Left ventricle myocardium inferior (tissue), 1 donor: ENCODE results near the gene PPP4R1. TPM values are rescaled to one million over a fixed set of nuclear protein-coding genes. Genes with fewer than 3 reads are reported as not detected.

Source experiments
- DNase-seq: peaks from one replicate; pipeline ENCODE4 v3.0.0-alpha.2; 2020
- H3K27ac ChIP-seq: fragments of 200-600 bp; replicated peaks from 2 replicates; pipeline ENCODE4 v1.8.0; 2021
- H3K27me3 ChIP-seq: fragments of 200-600 bp; 2 replicates; pipeline ENCODE4 v1.8.0; 2021; ENCODE audit warnings: low read depth
- H3K36me3 ChIP-seq: fragments of 200-600 bp; 2 replicates; pipeline ENCODE4 v1.8.0; 2021
- H3K4me1 ChIP-seq: fragments of 200-600 bp; 2 replicates; pipeline ENCODE4 v1.8.0; 2021
- H3K4me3 ChIP-seq: fragments of 200-600 bp; 2 replicates; pipeline ENCODE4 v1.8.0; 2021; ENCODE audit warnings: mild to moderate bottlenecking, moderate library complexity
- H3K9me3 ChIP-seq: fragments of 200-600 bp; replicated peaks from 2 replicates; pipeline ENCODE4 v1.8.0; 2021
- CTCF ChIP-seq: fragments of 200-600 bp; IDR thresholded peaks from 2 replicates; pipeline ENCODE4 v1.8.0; 2021; ENCODE audit warnings: antibody characterized with exemption, mild to moderate bottlenecking, borderline replicate concordance
- intact Hi-C: fragments of 100-400 bp; cut with micrococcal nuclease; formaldehyde crosslinking; loops from one replicate; pipeline ENCODE4 v1.11.0; 2022
- total RNA-seq: library from RNA; stranded (reverse); fragmentation: NEBNext Ultra II Directional; extraction: Animal tissue kit (Norgen Biotek cat#: 25700); gene quantifications from one replicate; pipeline ENCODE4 v1.2.1, GENCODE V29; 2021
- donor health status: DM: no; HTN: yes; CAD: no; lungs with severe emphysema.

Gene PPP4R1
- total RNA-seq, 1 donor from 2014 or later: 53.5 TPM

DNA sequence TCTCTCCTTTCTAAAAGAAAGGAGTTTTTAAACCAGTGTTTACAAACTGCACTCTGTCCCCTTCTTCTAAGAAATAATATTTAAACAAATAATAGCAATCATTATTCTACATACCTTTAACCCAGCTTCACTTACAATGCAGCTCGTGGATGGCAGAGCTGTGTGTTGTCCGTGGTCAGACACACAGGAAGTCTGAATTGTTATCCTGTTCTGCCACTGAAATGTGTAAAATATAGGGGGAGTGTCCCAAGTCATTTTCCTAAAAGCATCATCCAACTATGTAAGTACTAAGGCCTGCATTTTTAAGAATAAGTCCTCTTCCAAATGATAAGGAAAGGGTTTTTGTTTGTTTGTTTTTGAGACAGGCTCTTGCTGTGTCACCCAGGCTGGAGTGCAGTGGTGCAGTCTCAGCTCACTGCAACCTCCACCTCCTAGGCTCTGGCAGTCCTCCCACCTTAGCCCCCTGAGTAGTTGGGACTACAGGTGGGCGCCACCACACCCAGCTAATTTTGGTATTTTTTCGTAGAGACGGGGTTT is 2.7 kb upstream of the PPP4R1 start:
- H3K4me1 ChIP-seq: peaks cover 31% of the 10 kb centered on the region
- no peak for TF ChIP-seq CTCF
- H3K4me3 ChIP-seq: no peak overlapping the region
- intact Hi-C loops: no loop called here
- H3K27me3 ChIP-seq: no peaks in the 10 kb centered on the region
- DNase-seq: no peak
- H3K27ac ChIP-seq: no peak overlapping the region
- H3K9me3 ChIP-seq: no peaks in the 10 kb centered on the region
- H3K36me3 ChIP-seq: no peaks in the 10 kb centered on the region

- intact Hi-C loops: no loop called here
- no peak overlapping the region for H3K4me3 ChIP-seq
- H3K27ac ChIP-seq: no peak overlapping the region
- H3K4me1 ChIP-seq: peaks cover 41% of the 10 kb centered on the region
- DNase-seq: no peak
- TF ChIP-seq CTCF: no peak
- no peaks in the 10 kb centered on the region for H3K9me3 ChIP-seq
- H3K27me3 ChIP-seq: no peaks in the 10 kb centered on the region
- peaks cover 10% of the 10 kb centered on the region for H3K36me3 ChIP-seq
Observed at GRCh38 chr18:9616049-9616448, 1.7 kb upstream of the PPP4R1 start.

- peak overlapping the region; percentile 99 for H3K27ac ChIP-seq
- H3K27me3 ChIP-seq: no peaks in the 10 kb centered on the region
- TF ChIP-seq CTCF: no peak
- H3K4me1 ChIP-seq: peaks cover 47% of the 10 kb centered on the region
- DNase-seq: no peak
- H3K36me3 ChIP-seq: peaks cover 13% of the 10 kb centered on the region
- intact Hi-C loops: no loop called here
- H3K4me3 ChIP-seq: peak overlapping the region; percentile 82
- H3K9me3 ChIP-seq: no peaks in the 10 kb centered on the region
Observed at GRCh38 chr18:9615280-9615797, 980 bp upstream of the PPP4R1 start.

- peak overlapping the region; percentile 82 for H3K4me3 ChIP-seq
- peak; percentile 69 for DNase-seq
- no peaks in the 10 kb centered on the region for H3K27me3 ChIP-seq
- TF ChIP-seq CTCF: no peak
- H3K9me3 ChIP-seq: no peaks in the 10 kb centered on the region
- peaks cover 63% of the 10 kb centered on the region for H3K4me1 ChIP-seq
- H3K36me3 ChIP-seq: peaks cover 13% of the 10 kb centered on the region
- intact Hi-C loops: no loop called here
- peak overlapping the region; percentile 99 for H3K27ac ChIP-seq
Observed at GRCh38 chr18:9613550-9614400, 584 bp downstream of the PPP4R1 start.

DNA sequence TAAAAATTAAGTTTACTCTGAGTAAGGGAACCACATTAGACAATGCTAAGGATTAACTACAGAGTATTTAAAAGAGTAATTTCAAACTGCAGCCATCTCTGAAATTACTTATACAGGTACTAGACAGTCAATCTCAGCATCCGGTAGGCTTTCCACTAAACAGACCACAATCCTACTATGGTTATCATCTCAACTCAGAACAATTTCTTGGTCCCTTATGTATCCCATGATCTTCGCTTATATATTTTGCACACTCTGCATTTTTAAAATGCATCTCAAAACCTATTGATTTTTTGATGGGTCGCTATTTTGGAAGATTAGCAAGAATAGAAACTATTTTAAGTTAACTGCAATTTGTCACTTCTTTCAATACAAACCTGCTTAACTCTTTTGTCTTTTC is 1.4 kb downstream of the PPP4R1 start:
- H3K27me3 ChIP-seq: no peaks in the 10 kb centered on the region
- peak overlapping the region; percentile 99 for H3K27ac ChIP-seq
- peaks cover 13% of the 10 kb centered on the region for H3K36me3 ChIP-seq
- TF ChIP-seq CTCF: no peak
- H3K9me3 ChIP-seq: no peaks in the 10 kb centered on the region
- intact Hi-C loops: no loop called here
- DNase-seq: no peak
- peaks cover 70% of the 10 kb centered on the region for H3K4me1 ChIP-seq
- H3K4me3 ChIP-seq: peak overlapping the region; percentile 82
